Measurements from ENCODE around the gene MINDY4. TPM values are rescaled to one million over a fixed set of nuclear protein-coding genes. Genes with fewer than 3 reads are reported as not detected.

MINDY4 gene
- total RNA-seq, 1 experiment from 2014 or later = 2.1 TPM

- POLR2A ChIA-PET = no interaction called here
- H3K27me3 ChIP-seq (replicated peaks; ENCODE audit: control insufficient read depth, insufficient read depth, low read length) = no peaks in the 10 kb centered on the region
- H3K9me3 Mint-ChIP-seq (ENCODE audit: unreplicated experiment) = no peaks in the 10 kb centered on the region
- no peaks in the 10 kb centered on the region for H3K4me1 ChIP-seq
- H3K27me3 Mint-ChIP-seq (ENCODE audit: insufficient read depth, unreplicated experiment) = no peaks in the 10 kb centered on the region
- TF ChIP-seq, protein P1, sequence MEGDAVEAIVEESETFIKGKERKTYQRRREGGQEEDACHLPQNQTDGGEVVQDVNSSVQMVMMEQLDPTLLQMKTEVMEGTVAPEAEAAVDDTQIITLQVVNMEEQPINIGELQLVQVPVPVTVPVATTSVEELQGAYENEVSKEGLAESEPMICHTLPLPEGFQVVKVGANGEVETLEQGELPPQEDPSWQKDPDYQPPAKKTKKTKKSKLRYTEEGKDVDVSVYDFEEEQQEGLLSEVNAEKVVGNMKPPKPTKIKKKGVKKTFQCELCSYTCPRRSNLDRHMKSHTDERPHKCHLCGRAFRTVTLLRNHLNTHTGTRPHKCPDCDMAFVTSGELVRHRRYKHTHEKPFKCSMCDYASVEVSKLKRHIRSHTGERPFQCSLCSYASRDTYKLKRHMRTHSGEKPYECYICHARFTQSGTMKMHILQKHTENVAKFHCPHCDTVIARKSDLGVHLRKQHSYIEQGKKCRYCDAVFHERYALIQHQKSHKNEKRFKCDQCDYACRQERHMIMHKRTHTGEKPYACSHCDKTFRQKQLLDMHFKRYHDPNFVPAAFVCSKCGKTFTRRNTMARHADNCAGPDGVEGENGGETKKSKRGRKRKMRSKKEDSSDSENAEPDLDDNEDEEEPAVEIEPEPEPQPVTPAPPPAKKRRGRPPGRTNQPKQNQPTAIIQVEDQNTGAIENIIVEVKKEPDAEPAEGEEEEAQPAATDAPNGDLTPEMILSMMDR (IDR thresholded peaks at IDR 0.05; ENCODE audit: insufficient read depth in 1 of 2, low read depth in 1 of 2, low read length in 1 of 2, severe bottlenecking in 1 of 2, unreplicated experiment in 1 of 2) = no peak
- no peak overlapping the region for H3K4me3 ChIP-seq (ENCODE audit: low read depth, low read length)
- H3K36me3 ChIP-seq (ENCODE audit: control insufficient read depth, insufficient read depth, low read length) = no peaks in the 10 kb centered on the region
- H3K27ac Mint-ChIP-seq (ENCODE audit: unreplicated experiment) = no peak overlapping the region
- peak in 1 of 2 experiments; percentile 12 for DNase-seq
- H3K4me1 Mint-ChIP-seq (ENCODE audit: low read depth, unreplicated experiment) = no peaks in the 10 kb centered on the region
- H3K36me3 Mint-ChIP-seq (ENCODE audit: insufficient read depth, unreplicated experiment) = no peaks in the 10 kb centered on the region
- no peak overlapping the region for H3K4me3 Mint-ChIP-seq (ENCODE audit: unreplicated experiment)
- CTCF ChIA-PET = no interaction called here
- H3K9me3 ChIP-seq = no peaks in the 10 kb centered on the region
- BruUV-seq (replicated peaks) = no TSS peak
- intact Hi-C loops (cut with micrococcal nuclease; ENCODE audit: unreplicated experiment) = no loop called here
Observed at GRCh38 chr7:30844483-30844874, 73.3 kb downstream of the MINDY4 start.

GRCh38 chr7:30844916-30845315, 73.7 kb downstream of the MINDY4 start:
- Histone ChIP-seq H3K27me3 (replicated peaks; ENCODE audit: control insufficient read depth, insufficient read depth, low read length) (no peaks in the 10 kb centered on the region), H3K9me3 (no peaks in the 10 kb centered on the region), H3K4me1 (no peaks in the 10 kb centered on the region), H3K36me3 (ENCODE audit: control insufficient read depth, insufficient read depth, low read length) (no peaks in the 10 kb centered on the region), H3K4me3 (ENCODE audit: low read depth, low read length) (no peak overlapping the region)
- intact Hi-C loops (cut with micrococcal nuclease; ENCODE audit: unreplicated experiment) = no loop called here
- Mint-ChIP-seq H3K4me3 (ENCODE audit: unreplicated experiment) (no peak overlapping the region), H3K4me1 (ENCODE audit: low read depth, unreplicated experiment) (no peaks in the 10 kb centered on the region), H3K36me3 (ENCODE audit: insufficient read depth, unreplicated experiment) (no peaks in the 10 kb centered on the region), H3K27ac (ENCODE audit: unreplicated experiment) (no peak overlapping the region), H3K9me3 (ENCODE audit: unreplicated experiment) (no peaks in the 10 kb centered on the region), H3K27me3 (ENCODE audit: insufficient read depth, unreplicated experiment) (no peaks in the 10 kb centered on the region)
- POLR2A ChIA-PET = no interaction called here
- BruUV-seq (replicated peaks) = no TSS peak
- TF ChIP-seq, protein P1 (IDR thresholded peaks at IDR 0.05; ENCODE audit: insufficient read depth in 1 of 2, low read depth in 1 of 2, low read length in 1 of 2, severe bottlenecking in 1 of 2, unreplicated experiment in 1 of 2) = no peak
- CTCF ChIA-PET = no interaction called here
- peak in 1 of 2 experiments; percentile 7 for DNase-seq

DNA sequence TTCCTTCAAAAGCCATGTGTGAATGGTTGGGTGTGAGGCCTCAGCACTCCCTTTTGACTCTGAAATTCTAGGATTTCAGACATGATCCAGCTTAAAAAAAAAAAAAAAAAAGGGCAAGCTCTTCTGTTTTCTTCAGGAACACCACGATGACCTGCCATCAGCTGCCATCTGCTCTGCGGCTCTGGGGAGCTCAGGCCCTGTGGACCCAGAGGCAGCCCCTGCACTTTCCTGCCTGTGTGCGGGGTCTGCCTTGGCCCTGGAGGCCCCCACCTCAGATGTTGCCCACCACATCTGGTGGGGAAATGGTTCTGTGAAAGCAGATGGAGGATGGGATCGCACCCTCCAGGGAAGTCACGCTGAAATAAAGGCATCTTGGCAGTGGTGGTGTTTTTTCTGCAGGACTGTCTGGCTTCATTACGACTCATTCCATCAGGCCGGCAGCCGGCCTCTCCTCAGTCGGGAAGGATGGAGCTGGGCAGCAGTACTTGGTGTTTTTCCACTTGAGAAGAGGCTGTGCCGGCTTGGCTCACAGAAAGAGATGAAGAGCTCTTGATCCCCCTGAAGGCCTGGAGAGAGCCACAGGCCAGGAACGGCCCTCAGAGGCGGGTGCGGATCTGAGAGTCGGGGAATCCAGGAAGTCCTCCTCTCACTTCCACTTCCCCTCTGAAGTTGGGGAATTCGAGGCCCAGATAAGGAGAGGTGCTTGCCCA, 74.4 kb downstream of the MINDY4 start:
- Mint-ChIP-seq H3K27ac (ENCODE audit: unreplicated experiment) (no peak overlapping the region), H3K36me3 (ENCODE audit: insufficient read depth, unreplicated experiment) (no peaks in the 10 kb centered on the region), H3K4me3 (ENCODE audit: unreplicated experiment) (no peak overlapping the region), H3K4me1 (ENCODE audit: low read depth, unreplicated experiment) (no peaks in the 10 kb centered on the region), H3K9me3 (ENCODE audit: unreplicated experiment) (no peaks in the 10 kb centered on the region), H3K27me3 (ENCODE audit: insufficient read depth, unreplicated experiment) (no peaks in the 10 kb centered on the region)
- ChIA-PET POLR2A (no interaction called here), CTCF (no interaction called here)
- TF ChIP-seq, protein P1 (IDR thresholded peaks at IDR 0.05; ENCODE audit: insufficient read depth in 1 of 2, low read depth in 1 of 2, low read length in 1 of 2, severe bottlenecking in 1 of 2, unreplicated experiment in 1 of 2) = no peak
- peak in 1 of 2 experiments; percentile 21 for DNase-seq
- BruUV-seq (replicated peaks) = no TSS peak
- intact Hi-C loops (cut with micrococcal nuclease; ENCODE audit: unreplicated experiment) = no loop called here
- no peaks in the 10 kb centered on the region for H3K9me3 ChIP-seq
- no peaks in the 10 kb centered on the region for H3K36me3 ChIP-seq (ENCODE audit: control insufficient read depth, insufficient read depth, low read length)
- H3K4me1 ChIP-seq = no peaks in the 10 kb centered on the region
- H3K4me3 ChIP-seq (ENCODE audit: low read depth, low read length) = no peak overlapping the region
- H3K27me3 ChIP-seq (replicated peaks; ENCODE audit: control insufficient read depth, insufficient read depth, low read length) = no peaks in the 10 kb centered on the region
